ENCODE results near the gene POU6F2.

The POU6F2 gene

GRCh38 chr7:39130274-39130673 is 152.6 kb downstream of the POU6F2 start:
- no peak for DNase-seq

GRCh38 chr7:39130857-39131526 is 153.3 kb downstream of the POU6F2 start:
- no peak for DNase-seq

- no peak for DNase-seq
Observed at GRCh38 chr7:39132306-39132705, 154.6 kb downstream of the POU6F2 start.

GRCh38 chr7:39133088-39133487 is 155.4 kb downstream of the POU6F2 start:
- no peak for DNase-seq

GRCh38 chr7:39137480-39137879 is 159.8 kb downstream of the POU6F2 start:
- DNase-seq = no peak

GRCh38 chr7:39142750-39143149 is 165.0 kb downstream of the POU6F2 start:
- DNase-seq = no peak

- DNase-seq = no peak
Observed at GRCh38 chr7:39144420-39144819, 166.7 kb downstream of the POU6F2 start.

- no peak for DNase-seq
Observed at GRCh38 chr7:39145283-39145682, 167.6 kb downstream of the POU6F2 start.

GRCh38 chr7:39145935-39146334 is 168.2 kb downstream of the POU6F2 start:
- DNase-seq = no peak

GRCh38 chr7:39152701-39153100 is 175.0 kb downstream of the POU6F2 start:
- DNase-seq = no peak

- no peak for DNase-seq
Observed at GRCh38 chr7:39153113-39153512, 175.4 kb downstream of the POU6F2 start.

- no peak for DNase-seq
Observed at GRCh38 chr7:39153647-39154046, 175.9 kb downstream of the POU6F2 start.

- no peak for DNase-seq
Observed at GRCh38 chr7:39154815-39155214, 177.1 kb downstream of the POU6F2 start.

- no peak for DNase-seq
Observed at GRCh38 chr7:39158367-39158766, 180.7 kb downstream of the POU6F2 start.

GRCh38 chr7:39161903-39162302 is 184.2 kb downstream of the POU6F2 start:
- no peak for DNase-seq

- DNase-seq = no peak
Observed at GRCh38 chr7:39164887-39165286, 187.2 kb downstream of the POU6F2 start.

GRCh38 chr7:39168403-39169098 is 190.8 kb downstream of the POU6F2 start:
- DNase-seq = no peak

GRCh38 chr7:39172137-39172536 is 194.4 kb downstream of the POU6F2 start:
- no peak for DNase-seq

- DNase-seq = no peak
Observed at GRCh38 chr7:39181398-39181797, 203.7 kb downstream of the POU6F2 start.

- no peak for DNase-seq
Observed at GRCh38 chr7:39183796-39184195, 206.1 kb downstream of the POU6F2 start.

- DNase-seq = no peak
Observed at GRCh38 chr7:39184391-39184790, 206.7 kb downstream of the POU6F2 start.

GRCh38 chr7:39186131-39186530 is 208.4 kb downstream of the POU6F2 start:
- no peak for DNase-seq

- DNase-seq = no peak
Observed at GRCh38 chr7:39186671-39187070, 209.0 kb downstream of the POU6F2 start.

GRCh38 chr7:39187130-39187529 is 209.4 kb downstream of the POU6F2 start:
- no peak for DNase-seq

GRCh38 chr7:39192476-39192875 is 214.8 kb downstream of the POU6F2 start:
- DNase-seq = no peak
